Neuron (in vitro differentiated cells): ENCODE results near the gene GIGYF2.

Source experiments
- H2AFZ ChIP-seq: one replicate; pipeline ENCODE4 v1.6.1; 2013; ENCODE audit warnings: low read depth, mild to moderate bottlenecking, inconsistent platforms, low read length, moderate library complexity
- H3K27me3 ChIP-seq: one replicate; pipeline ENCODE4 v1.6.1; 2013; ENCODE audit warnings: low read length; ENCODE audit not compliant: insufficient read depth
- H3K36me3 ChIP-seq: one replicate; pipeline ENCODE4 v1.6.1; 2013; ENCODE audit warnings: low read length; ENCODE audit not compliant: insufficient read depth
- H3K4me1 ChIP-seq: one replicate; pipeline ENCODE4 v1.6.1; 2013; ENCODE audit warnings: low read length; ENCODE audit not compliant: insufficient read depth
- H3K4me3 ChIP-seq: 2 replicates; pipeline ENCODE4 v1.5.1; 2013; ENCODE audit warnings: mild to moderate bottlenecking, low read length, moderate library complexity
- H3K9me3 ChIP-seq: one replicate; pipeline ENCODE4 v1.6.1; 2013; ENCODE audit warnings: low read length

Gene GIGYF2

GRCh38 chr2:232870766-232871371 lies 173.7 kb downstream of the GIGYF2 start:
- Histone ChIP-seq H3K4me1 (peaks cover 6% of the 10 kb centered on the region), H2AFZ (no peak overlapping the region), H3K9me3 (no peaks in the 10 kb centered on the region), H3K27me3 (no peaks in the 10 kb centered on the region), H3K4me3 (no peak overlapping the region), H3K36me3 (no peaks in the 10 kb centered on the region)

GRCh38 chr2:232871418-232871834 lies 174.3 kb downstream of the GIGYF2 start:
- Histone ChIP-seq H3K9me3 (no peaks in the 10 kb centered on the region), H2AFZ (no peak overlapping the region), H3K27me3 (no peaks in the 10 kb centered on the region), H3K4me3 (no peak overlapping the region), H3K4me1 (peaks cover 6% of the 10 kb centered on the region), H3K36me3 (no peaks in the 10 kb centered on the region)

GRCh38 chr2:232871835-232872736 lies 175.0 kb downstream of the GIGYF2 start:
- no peaks in the 10 kb centered on the region for H3K27me3 ChIP-seq
- peaks cover 6% of the 10 kb centered on the region for H3K4me1 ChIP-seq
- H2AFZ ChIP-seq: no peak overlapping the region
- H3K9me3 ChIP-seq: no peaks in the 10 kb centered on the region
- no peak overlapping the region for H3K4me3 ChIP-seq
- H3K36me3 ChIP-seq: no peaks in the 10 kb centered on the region

GRCh38 chr2:232872826-232873225 lies 175.7 kb downstream of the GIGYF2 start:
- Histone ChIP-seq H3K27me3 (no peaks in the 10 kb centered on the region), H3K4me3 (no peak overlapping the region), H3K9me3 (no peaks in the 10 kb centered on the region), H3K36me3 (no peaks in the 10 kb centered on the region), H3K4me1 (peaks cover 6% of the 10 kb centered on the region), H2AFZ (no peak overlapping the region)

- no peak overlapping the region for H2AFZ ChIP-seq
- no peaks in the 10 kb centered on the region for H3K36me3 ChIP-seq
Measured at GRCh38 chr2:232873292-232873908, 176.3 kb downstream of the GIGYF2 start.

GRCh38 chr2:232873909-232874641 lies 176.9 kb downstream of the GIGYF2 start:
- no peaks in the 10 kb centered on the region for H3K9me3 ChIP-seq
- no peak overlapping the region for H2AFZ ChIP-seq
- H3K27me3 ChIP-seq: no peaks in the 10 kb centered on the region
- H3K4me1 ChIP-seq: peaks cover 6% of the 10 kb centered on the region
- H3K36me3 ChIP-seq: no peaks in the 10 kb centered on the region
- no peak overlapping the region for H3K4me3 ChIP-seq

More at GRCh38 chr2:232873292-232873908, 176.3 kb downstream of the GIGYF2 start:
- Histone ChIP-seq H3K4me3 (no peak overlapping the region), H3K27me3 (no peaks in the 10 kb centered on the region), H3K9me3 (no peaks in the 10 kb centered on the region), H3K4me1 (peaks cover 6% of the 10 kb centered on the region)

GRCh38 chr2:232874677-232875223 lies 177.6 kb downstream of the GIGYF2 start:
- Histone ChIP-seq H3K36me3 (no peaks in the 10 kb centered on the region), H3K4me1 (peaks cover 6% of the 10 kb centered on the region), H3K9me3 (no peaks in the 10 kb centered on the region), H3K27me3 (no peaks in the 10 kb centered on the region), H3K4me3 (no peak overlapping the region), H2AFZ (no peak overlapping the region)

GRCh38 chr2:232875256-232876121 lies 178.4 kb downstream of the GIGYF2 start:
- no peak overlapping the region for H3K4me3 ChIP-seq

GRCh38 chr2:232876161-232876977 lies 179.2 kb downstream of the GIGYF2 start:
- Histone ChIP-seq H3K4me3 (no peak overlapping the region), H2AFZ (no peak overlapping the region), H3K27me3 (no peaks in the 10 kb centered on the region), H3K4me1 (peaks cover 6% of the 10 kb centered on the region), H3K9me3 (no peaks in the 10 kb centered on the region), H3K36me3 (no peaks in the 10 kb centered on the region)

More at GRCh38 chr2:232875256-232876121, 178.4 kb downstream of the GIGYF2 start:
- Histone ChIP-seq H3K4me1 (peaks cover 6% of the 10 kb centered on the region), H3K36me3 (no peaks in the 10 kb centered on the region), H2AFZ (no peak overlapping the region), H3K9me3 (no peaks in the 10 kb centered on the region), H3K27me3 (no peaks in the 10 kb centered on the region)

- Histone ChIP-seq H2AFZ (no peak overlapping the region), H3K9me3 (no peaks in the 10 kb centered on the region), H3K4me1 (peaks cover 6% of the 10 kb centered on the region), H3K36me3 (no peaks in the 10 kb centered on the region), H3K4me3 (no peak overlapping the region), H3K27me3 (no peaks in the 10 kb centered on the region)
Measured at GRCh38 chr2:232876978-232877441, 179.9 kb downstream of the GIGYF2 start.

GRCh38 chr2:232877940-232878511 lies 180.9 kb downstream of the GIGYF2 start:
- H3K4me3 ChIP-seq: no peak overlapping the region
- no peaks in the 10 kb centered on the region for H3K36me3 ChIP-seq
- no peak overlapping the region for H2AFZ ChIP-seq
- no peaks in the 10 kb centered on the region for H3K9me3 ChIP-seq
- H3K27me3 ChIP-seq: no peaks in the 10 kb centered on the region
- H3K4me1 ChIP-seq: peaks cover 6% of the 10 kb centered on the region
